Mucosa of stomach (tissue), 1 donor: ENCODE results near the gene DNAJC5.

ENCODE experiments used
- H3K27me3 ChIP-seq: one replicate; pipeline ENCODE4 v1.7.0; 2013; ENCODE audit warnings: mild to moderate bottlenecking, low read length; ENCODE audit not compliant: control insufficient read depth, insufficient read depth
- H3K36me3 ChIP-seq: one replicate; pipeline ENCODE4 v1.7.0; 2013; ENCODE audit warnings: low read length; ENCODE audit not compliant: control insufficient read depth, insufficient read depth
- H3K4me1 ChIP-seq: one replicate; pipeline ENCODE4 v1.7.0; 2013; ENCODE audit warnings: mild to moderate bottlenecking, low read length; ENCODE audit not compliant: control insufficient read depth, insufficient read depth
- H3K4me3 ChIP-seq: one replicate; pipeline ENCODE4 v1.7.0; 2013; ENCODE audit warnings: low read length
- H3K9ac ChIP-seq: one replicate; pipeline ENCODE4 v1.7.0; 2013; ENCODE audit warnings: mild to moderate bottlenecking, low read length, moderate library complexity
- H3K9me3 ChIP-seq: one replicate; pipeline ENCODE4 v1.7.0; 2013; ENCODE audit warnings: mild to moderate bottlenecking, low read length, moderate library complexity; ENCODE audit not compliant: control insufficient read depth
- donor health status: Pancreatic carcinoma.

The DNAJC5 gene

DNA sequence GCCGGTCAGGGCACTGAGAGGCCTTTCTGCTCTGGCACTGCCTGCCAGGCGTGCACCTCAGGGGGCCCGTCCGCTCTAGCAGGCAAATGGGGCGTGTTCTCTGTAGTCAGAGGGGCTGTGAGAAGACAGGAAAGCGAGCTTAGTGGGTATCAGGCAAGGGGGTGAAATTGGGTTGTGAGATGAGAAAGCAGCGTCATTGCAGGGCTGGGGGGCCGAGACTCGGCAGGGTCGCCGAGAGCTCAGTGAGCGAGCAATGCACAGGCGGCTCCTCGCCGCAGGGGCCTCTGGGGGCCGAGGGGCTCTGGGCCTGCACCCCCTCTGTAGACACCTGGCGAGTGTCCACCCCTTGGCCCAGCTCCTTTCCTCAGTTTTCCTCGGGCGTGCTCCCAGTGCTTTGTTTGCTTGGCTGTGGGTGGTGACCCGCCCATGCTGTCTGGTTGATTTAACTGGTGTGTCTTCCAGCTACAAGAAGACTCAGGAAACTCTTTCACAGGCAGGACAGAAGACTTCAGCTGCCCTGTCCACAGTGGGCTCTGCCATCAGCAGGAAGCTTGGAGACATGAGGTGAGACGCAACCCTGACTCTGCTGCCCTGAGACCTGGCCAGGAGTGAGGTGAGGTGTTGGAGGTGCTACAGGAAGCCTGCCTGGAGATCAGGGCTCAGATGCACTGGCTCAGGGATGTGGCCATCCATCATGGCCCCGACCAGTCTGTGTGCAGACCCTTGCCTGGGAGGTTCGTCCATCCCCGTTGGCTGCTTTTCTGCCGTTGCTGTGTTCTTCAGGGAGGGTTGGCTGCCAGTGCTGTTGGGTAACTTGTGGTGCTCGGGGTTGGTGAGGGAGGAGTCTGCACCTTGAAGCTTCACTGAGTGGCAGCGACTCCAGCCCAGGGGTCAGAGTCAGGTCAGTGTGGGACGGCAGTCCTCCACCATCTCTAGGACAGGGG is 12.4 kb upstream of the DNAJC5 start:
- H3K9me3 ChIP-seq: no peaks in the 10 kb centered on the region
- H3K9ac ChIP-seq: no peak overlapping the region
- H3K4me1 ChIP-seq: peaks cover 13% of the 10 kb centered on the region
- H3K27me3 ChIP-seq: no peaks in the 10 kb centered on the region
- no peak overlapping the region for H3K4me3 ChIP-seq
- H3K36me3 ChIP-seq: no peaks in the 10 kb centered on the region

DNA sequence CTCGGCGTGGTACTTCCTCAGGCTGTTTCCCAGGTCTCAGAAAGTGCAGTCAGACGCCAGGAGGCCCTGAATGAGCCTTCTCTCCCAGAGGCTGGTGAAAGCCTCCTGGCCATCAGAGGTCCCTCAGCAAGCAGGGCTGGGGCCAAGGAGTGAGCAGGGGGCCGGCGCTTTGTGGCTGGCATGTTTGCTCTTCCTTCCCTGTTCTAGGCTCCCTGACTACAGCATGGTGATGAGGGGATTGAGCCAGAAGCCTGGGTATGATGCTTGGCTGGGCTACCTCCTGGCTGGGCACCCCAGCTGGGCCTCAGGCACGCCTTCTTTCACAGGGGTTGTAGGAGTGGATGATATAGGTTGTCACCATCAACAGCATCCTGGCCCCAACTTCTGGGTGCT is 11.7 kb upstream of the DNAJC5 start:
- H3K4me1 ChIP-seq: peaks cover 13% of the 10 kb centered on the region
- H3K9ac ChIP-seq: no peak overlapping the region
- H3K4me3 ChIP-seq: no peak overlapping the region
- H3K9me3 ChIP-seq: no peaks in the 10 kb centered on the region
- no peaks in the 10 kb centered on the region for H3K27me3 ChIP-seq
- no peaks in the 10 kb centered on the region for H3K36me3 ChIP-seq

DNA sequence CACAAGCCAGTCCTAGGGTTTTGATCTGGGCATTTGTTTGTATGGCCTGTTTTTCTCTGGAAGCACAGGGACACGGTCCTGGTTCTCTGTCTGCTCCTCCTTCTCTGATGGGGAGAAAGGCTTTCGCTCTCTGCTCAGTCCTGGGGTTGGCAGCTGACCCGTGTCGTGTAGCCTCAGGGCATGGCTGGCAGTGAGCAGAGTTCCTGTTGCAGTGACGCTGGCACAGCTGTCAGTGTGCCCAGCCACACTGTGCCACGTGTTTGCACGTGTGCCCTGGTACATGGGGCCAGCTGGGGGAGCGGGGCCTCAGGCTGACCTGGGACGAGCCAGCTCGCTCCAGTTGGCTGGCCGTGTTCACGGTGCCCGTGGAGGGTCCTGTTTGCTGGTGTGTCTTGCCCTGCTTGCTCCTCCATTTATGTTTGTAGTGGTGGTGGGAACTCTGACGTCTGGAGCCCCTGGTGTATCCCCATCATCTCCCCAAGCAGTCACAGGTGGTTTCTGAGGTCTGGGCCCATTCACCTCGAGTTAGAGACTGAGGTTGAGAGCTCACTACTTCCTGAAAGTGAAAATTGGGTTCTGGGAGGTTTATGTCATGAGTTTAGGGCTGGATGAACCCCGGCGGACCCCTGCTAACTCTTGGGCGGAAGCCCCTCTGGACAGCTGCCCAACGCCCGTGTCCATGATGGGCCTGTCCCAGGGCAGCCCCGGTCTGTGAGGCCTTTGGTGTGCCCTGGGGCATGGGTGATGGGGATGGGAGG is 10.2 kb upstream of the DNAJC5 start:
- H3K9ac ChIP-seq: no peak overlapping the region
- H3K9me3 ChIP-seq: no peaks in the 10 kb centered on the region
- H3K4me3 ChIP-seq: no peak overlapping the region
- H3K27me3 ChIP-seq: no peaks in the 10 kb centered on the region
- peaks cover 13% of the 10 kb centered on the region for H3K4me1 ChIP-seq
- peaks cover 2% of the 10 kb centered on the region for H3K36me3 ChIP-seq

DNA sequence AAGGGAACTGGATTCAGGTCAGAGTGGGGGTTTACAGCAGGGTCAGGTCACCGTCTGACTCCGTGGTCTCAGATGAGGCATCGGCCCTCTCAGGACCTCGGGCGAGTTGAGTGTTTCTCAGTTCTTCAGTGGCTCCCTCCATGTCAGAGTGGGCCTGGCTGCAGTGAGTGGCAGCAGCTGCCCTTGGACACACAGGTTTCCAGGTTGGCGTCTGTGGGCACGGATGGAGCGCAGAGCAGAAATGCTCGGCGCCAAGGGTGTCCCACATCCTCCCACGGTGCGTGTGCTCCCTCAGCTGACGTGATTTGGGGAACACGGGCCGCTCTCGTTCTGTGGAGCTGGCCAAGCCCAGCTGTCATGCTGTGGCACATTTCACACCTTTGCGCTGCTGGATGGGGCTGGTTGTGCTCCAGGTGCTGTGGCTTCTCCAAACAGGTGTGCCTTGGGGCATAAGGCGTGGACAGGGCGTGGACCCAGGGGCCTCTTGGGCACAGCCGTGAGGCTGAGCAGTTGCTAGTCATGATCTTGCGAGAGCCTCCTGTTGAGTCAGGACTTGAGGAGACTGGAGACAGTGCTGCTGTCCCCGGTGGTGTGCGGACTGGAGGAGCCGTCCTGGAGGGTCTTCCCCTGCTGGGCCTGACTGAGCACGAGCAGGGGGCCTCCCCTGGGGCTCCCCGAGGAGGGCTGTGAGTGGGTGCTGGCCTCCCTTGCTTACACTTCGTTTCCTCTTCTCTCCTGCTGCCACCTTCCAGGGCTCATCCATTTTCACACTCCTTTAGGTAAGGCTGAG is 9.5 kb upstream of the DNAJC5 start:
- Histone ChIP-seq H3K27me3 (no peaks in the 10 kb centered on the region), H3K9ac (no peak overlapping the region), H3K4me3 (no peak overlapping the region), H3K36me3 (peaks cover 9% of the 10 kb centered on the region), H3K4me1 (peaks cover 13% of the 10 kb centered on the region), H3K9me3 (no peaks in the 10 kb centered on the region)

DNA sequence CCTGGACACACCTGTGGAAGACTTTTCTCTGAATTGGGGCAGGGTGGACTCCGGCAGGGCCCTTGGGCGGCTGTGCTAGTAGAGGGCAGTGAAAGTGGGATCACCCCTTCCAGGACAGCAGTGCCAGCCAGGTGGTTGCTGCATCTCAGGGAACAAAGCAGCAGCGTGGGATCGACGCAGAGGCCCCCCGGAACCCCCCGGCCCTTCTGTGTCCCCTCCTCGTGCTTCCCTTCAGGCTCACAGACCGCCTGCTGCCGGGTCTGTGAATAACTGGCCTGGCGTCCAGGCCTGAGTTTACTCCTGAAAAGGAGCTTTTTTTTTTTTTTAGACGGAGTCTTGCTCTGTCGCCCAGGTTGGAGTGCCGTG is 8.9 kb upstream of the DNAJC5 start:
- Histone ChIP-seq H3K4me3 (no peak overlapping the region), H3K36me3 (peaks cover 9% of the 10 kb centered on the region), H3K27me3 (no peaks in the 10 kb centered on the region), H3K9ac (no peak overlapping the region), H3K9me3 (no peaks in the 10 kb centered on the region), H3K4me1 (peaks cover 13% of the 10 kb centered on the region)

DNA sequence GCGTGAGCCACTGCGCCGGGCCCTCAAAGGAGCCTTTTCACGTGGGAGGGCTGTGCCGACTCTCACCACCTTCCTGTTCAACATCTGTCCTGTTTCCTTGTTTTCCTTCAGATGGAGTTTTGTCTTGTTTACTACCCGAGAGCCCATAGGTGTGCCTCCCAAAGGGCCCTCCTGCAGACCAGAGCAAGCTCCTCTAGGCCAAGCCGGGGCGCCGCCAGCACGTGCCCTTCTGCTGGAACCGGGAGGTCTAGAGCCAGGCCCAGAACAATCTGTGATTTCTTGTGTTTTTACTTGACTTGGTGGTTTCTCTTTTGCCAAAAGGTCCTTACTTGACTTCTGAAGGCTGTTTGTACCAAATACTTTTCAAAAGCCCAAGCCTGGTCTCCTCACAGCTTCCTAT is 8.0 kb upstream of the DNAJC5 start:
- peaks cover 9% of the 10 kb centered on the region for H3K36me3 ChIP-seq

DNA sequence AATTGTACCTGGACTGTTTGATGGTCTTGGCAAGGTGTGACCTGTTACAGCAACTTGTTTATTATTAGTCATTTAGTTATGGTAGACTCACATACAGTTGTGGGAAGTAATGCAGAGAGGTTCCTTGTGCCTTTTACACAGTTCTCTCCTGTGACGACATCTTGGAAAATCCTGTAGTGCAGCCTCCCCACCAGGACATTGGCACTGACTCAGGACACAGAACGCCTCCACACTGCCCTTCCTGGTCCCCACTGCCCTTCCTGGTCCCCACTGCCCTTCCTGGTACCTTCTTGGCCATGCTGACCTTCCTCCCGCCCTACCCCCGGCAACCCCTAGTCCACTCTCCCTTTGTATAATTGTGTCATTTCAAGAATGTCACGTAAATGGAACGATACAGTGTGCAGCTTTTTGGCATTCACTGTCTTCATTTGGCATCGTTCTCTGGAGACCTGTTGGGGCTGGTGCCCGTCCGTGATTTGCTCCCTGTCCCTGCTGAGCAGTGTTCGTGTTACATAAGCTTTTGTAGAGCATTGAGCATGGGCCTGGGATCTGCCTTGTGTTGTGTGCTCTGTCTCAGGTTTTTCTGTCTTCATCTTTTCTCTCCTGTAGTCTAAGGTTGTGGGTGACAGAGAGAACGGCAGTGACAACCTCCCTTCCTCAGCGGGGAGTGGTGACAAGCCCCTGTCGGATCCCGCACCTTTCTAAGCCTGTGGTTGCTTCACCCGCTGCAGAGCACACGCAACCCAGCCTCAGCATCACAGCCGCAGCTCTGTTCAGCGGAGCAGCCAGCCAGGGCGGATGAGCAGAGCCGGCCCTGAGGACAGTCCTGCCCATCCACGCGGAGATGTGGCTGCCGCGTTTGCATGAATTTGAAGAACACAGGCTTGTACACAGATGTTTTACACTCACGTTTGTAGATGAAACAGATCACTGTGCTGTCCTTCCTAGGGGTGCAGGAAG is 5.4 kb upstream of the DNAJC5 start:
- Histone ChIP-seq H3K4me3 (no peak overlapping the region), H3K4me1 (peaks cover 10% of the 10 kb centered on the region), H3K9me3 (no peaks in the 10 kb centered on the region), H3K36me3 (peaks cover 9% of the 10 kb centered on the region), H3K27me3 (no peaks in the 10 kb centered on the region), H3K9ac (no peak overlapping the region)

More for the DNA sequence above, 8.0 kb upstream of the DNAJC5 start:
- H3K4me3 ChIP-seq: no peak overlapping the region
- no peaks in the 10 kb centered on the region for H3K9me3 ChIP-seq
- H3K4me1 ChIP-seq: peaks cover 13% of the 10 kb centered on the region
- H3K9ac ChIP-seq: no peak overlapping the region
- H3K27me3 ChIP-seq: no peaks in the 10 kb centered on the region

DNA sequence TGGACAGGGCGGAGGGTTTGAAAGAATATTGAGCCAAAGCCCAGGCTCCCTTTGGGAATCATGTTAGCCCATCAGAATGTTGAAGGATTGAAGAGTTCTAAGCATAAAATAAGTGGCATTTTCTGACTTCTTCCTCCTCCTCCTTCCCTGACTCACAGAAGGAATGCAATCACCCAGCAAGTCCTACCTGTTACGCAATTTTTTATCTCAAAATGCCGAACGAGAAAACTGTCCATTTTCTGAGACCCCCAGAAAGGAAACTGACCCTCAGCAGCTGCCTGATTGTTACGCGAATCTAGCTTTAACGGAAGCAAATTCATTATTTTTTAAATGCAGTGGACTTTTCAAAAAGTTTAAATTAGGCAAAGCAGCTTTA is 4.7 kb upstream of the DNAJC5 start:
- H3K9me3 ChIP-seq: no peaks in the 10 kb centered on the region
- no peak overlapping the region for H3K4me3 ChIP-seq
- peaks cover 9% of the 10 kb centered on the region for H3K36me3 ChIP-seq
- peaks cover 10% of the 10 kb centered on the region for H3K4me1 ChIP-seq
- no peaks in the 10 kb centered on the region for H3K27me3 ChIP-seq
- H3K9ac ChIP-seq: no peak overlapping the region

DNA sequence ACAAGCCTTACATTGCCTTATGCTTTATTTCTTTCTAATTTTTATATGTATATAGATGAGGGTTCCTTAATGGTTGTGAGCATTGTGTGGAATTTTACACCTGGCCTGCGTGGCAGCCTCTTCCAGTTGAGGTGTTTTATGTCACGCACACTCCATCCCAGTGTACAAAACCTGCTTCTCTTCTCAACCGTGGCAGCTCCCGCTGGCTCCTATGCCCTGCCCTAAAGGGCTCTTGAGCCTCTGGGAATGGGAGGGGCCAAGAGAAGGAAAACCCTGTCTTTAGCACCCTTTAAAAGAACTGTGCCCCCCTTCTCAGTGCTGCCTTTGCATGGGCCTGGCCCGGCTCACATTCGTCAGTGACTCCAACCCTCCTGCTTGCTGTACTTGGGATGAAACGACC is 4.3 kb upstream of the DNAJC5 start:
- H3K9me3 ChIP-seq: no peaks in the 10 kb centered on the region
- peaks cover 8% of the 10 kb centered on the region for H3K4me1 ChIP-seq
- H3K36me3 ChIP-seq: peaks cover 9% of the 10 kb centered on the region
- H3K4me3 ChIP-seq: no peak overlapping the region
- no peak overlapping the region for H3K9ac ChIP-seq
- no peaks in the 10 kb centered on the region for H3K27me3 ChIP-seq

DNA sequence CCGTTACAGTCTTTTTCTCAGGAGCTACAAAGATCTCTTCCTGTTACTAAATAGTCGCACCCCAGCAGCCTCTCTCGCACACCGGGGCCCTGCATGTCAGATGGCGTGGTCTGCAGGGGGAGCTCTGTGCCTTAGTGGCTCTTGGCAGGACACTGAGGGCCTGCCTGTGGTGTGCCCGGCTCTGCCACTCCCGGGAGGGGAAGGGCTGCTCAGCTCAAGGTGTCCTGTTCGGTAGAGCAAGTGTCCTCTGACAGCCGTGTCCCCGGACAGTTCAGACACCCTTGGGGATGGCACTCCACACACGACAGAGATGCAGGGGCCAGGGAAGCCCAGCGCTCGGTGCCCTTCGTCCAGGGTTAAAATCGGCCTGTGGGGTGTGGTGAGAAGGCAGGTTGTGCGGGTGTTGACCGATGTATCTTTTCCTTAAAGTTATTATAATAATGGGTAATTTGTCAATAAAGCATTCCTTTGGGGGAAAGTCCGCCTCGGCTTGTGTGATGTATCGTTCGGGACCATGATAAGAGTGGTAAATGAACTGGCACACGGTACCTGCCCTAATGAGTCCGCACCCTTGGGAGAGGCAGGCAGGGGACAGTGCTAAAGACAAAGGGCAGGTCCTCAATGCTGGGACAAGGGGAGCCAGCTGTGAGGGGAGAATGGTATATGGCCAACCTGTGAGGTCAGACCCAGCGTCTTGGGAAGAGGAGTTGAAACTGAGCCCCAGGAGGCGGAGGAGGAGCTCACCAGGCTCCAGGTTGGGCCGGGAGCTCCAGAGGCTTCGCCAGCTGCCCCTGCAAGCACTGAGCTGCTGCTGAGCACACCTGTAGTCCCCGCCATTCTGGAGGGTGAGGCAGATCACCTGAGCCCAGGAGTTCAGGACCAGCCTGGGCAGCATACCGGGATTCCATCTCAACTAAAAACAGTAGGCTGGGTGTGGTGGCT is 3.6 kb upstream of the DNAJC5 start:
- no peak overlapping the region for H3K4me3 ChIP-seq

More for the DNA sequence above, 3.6 kb upstream of the DNAJC5 start:
- Histone ChIP-seq H3K9me3 (no peaks in the 10 kb centered on the region), H3K27me3 (no peaks in the 10 kb centered on the region), H3K36me3 (peaks cover 9% of the 10 kb centered on the region), H3K9ac (no peak overlapping the region), H3K4me1 (peaks cover 7% of the 10 kb centered on the region)
